RPMI8226 (cell line): Measurements from ENCODE around the gene SHISA5.
"Not testable (repeated sequence)": the region's sequence is repeated elsewhere in the genome, so short reads cannot be mapped to it uniquely, and the experiment has no call there.

ENCODE experiments used
- DNase-seq: peaks from one replicate; pipeline ENCODE4 v3.0.0-alpha.2; 2015

Gene SHISA5

GRCh38 chr3:48518638-48519276 is 14.8 kb upstream of the SHISA5 start:
- DNase-seq, result no peak

DNA sequence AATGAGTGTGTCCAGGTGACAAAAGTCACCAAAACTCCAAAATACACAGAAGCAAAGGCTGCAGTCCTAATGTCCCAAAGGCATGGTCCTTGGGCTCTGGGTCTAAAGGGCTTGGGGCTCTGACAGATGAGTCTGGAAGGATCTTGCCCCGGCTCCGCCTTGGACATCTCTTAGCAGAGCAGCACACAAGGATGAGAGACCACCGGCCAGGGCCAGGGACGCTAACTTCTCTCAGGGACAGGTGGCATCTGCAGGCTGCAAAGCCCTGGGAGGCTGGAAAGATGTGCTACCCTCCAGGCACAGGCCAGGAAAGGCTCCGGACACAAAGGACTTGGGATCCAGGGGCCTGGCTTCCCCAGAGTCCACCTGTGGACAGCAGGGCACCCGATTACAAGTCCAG is 14.1 kb upstream of the SHISA5 start:
- no peak for DNase-seq

- DNase-seq, result no peak
These were observed 12.6 kb upstream of the SHISA5 start for GRCh38 chr3:48516571-48516970.

- DNase-seq, result peak; percentile 49
These were observed 10.7 kb upstream of the SHISA5 start for GRCh38 chr3:48514431-48515227.

DNA sequence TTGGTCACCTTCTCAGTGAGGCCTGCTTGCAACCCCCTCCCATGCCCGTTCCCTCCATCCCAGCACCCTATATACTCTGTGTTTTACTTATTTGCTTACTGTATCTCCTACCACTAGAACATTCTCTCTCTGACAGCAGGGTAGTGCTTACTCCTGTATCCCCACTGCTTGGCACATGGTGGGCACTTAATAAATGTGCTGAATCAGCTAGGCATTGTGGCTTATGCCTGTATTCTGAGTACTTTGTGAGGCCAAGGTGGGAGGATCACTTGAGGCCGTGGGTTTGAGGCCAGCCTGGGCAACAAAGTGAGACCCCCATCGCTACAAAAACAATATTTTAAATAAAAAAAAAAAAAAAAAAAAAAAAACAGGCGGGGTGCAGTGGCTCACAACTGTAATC is 7.6 kb upstream of the SHISA5 start:
- no peak for DNase-seq

DNA sequence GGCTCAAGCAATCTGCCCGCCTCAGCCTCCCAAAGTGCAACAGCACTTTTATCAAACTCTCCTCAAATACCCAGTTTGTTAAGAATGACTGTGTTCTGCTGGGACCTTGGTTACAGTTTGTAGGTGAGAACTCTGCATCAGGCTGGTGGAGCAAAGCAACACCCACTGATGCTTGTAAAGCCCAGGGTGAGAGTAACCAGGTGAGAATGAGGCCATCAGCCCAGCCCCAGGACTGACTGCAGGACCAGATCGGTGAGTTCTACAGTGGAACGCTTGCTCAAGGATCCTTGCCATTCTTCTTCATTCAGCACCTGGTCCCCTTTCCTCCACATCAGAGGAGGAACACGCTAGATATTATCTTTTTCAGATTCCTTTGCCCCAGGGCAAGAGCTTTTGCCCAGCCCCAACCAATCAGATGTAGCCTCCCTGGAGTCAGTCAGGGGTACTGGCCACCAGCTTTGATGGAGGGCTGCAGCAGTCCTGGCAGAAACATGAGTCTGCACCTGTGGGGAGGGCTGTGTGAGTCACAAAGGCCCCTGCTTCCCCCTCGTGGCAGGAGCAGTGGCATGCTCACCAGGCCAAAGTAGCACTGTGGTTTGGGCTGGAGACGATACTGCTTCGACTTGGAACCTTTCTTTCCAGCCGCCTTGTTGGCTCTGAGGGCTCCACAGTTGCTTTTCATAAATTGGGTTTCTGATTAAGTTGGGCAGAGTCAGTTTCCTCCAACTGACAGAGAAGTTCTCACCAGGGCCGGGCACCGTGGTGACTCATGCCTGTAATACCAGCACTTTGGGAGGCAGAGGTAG is 3.5 kb upstream of the SHISA5 start:
- DNase-seq, result peak; percentile 86

GRCh38 chr3:48505968-48506504 is 2.1 kb upstream of the SHISA5 start:
- DNase-seq, result no peak

GRCh38 chr3:48505146-48505545 is 1.2 kb upstream of the SHISA5 start:
- DNase-seq, result no peak

DNA sequence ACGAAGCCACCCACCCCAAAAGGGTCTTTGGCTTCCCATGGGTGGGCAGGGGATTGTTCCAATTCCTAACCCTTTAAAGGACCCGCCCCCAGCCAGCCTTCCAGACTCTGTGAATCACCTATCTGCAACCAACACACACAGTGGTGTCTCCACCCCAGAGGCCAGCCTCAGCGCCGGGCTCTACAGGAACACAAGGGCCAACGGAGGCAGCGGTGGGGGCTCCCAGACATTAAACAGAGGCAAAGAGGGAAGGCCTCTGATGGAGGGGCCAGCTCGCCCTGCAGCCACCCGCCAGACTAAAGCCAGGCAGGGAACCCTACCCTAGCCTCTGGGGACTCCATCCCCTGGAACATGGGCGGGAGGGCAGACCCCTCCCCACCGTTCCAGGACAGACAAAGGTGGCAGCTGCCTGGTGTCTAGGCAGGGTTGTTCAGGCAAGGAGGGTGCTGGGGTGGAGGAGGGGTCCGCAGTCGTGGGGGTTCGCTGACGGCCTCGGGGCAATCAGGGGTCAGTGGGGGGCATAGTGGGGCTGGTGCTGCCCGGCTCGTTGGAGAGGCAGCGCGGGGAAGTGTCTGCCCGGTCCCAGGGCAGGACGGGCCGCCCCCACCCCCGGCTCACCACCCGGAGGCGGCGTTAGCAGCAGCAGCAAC is 448 bp downstream of the SHISA5 start:
- no peak for DNase-seq

DNA sequence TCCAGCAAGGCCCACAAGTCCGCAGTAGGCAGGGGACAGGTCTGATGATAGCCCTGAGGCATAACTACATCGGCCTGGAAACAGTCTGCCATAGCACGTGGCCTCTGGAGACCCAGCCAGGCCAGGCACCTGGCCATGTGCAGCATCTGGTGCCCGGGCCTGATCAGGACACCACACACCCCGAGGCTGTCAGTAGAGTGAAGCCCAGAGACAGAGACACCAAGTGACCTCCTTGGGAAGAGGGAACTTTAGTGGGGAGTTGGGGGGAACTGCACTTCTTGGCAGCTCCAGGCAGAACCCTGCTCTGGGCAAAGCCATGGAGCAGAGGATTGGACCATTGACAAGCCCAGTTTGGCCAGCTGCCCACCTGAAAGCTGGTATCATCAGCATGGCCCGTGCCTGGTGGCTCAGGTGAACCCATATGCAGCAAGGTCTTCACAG is 1.2 kb downstream of the SHISA5 start:
- DNase-seq, result no peak

GRCh38 chr3:48502121-48502520 is 1.9 kb downstream of the SHISA5 start:
- DNase-seq, result no peak

GRCh38 chr3:48501196-48501595 is 2.8 kb downstream of the SHISA5 start:
- DNase-seq, result peak; percentile 17

- DNase-seq, result no peak
These were observed 3.3 kb downstream of the SHISA5 start for GRCh38 chr3:48500656-48501055.

DNA sequence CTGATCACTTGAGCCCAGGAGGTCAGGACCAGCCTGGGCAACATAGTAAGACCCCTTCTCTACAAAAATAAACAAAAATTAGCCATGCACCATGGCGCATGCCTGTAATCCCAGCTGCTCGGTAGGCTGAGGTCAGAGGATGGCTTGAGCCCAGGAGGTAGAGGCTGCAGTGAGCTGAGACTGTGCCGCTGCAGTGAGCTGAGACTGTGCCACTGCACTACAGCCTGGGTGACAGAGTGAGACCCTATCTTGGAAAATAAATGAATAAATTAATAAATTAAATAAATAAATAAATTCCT is 10.8 kb downstream of the SHISA5 start:
- no peak for DNase-seq

DNA sequence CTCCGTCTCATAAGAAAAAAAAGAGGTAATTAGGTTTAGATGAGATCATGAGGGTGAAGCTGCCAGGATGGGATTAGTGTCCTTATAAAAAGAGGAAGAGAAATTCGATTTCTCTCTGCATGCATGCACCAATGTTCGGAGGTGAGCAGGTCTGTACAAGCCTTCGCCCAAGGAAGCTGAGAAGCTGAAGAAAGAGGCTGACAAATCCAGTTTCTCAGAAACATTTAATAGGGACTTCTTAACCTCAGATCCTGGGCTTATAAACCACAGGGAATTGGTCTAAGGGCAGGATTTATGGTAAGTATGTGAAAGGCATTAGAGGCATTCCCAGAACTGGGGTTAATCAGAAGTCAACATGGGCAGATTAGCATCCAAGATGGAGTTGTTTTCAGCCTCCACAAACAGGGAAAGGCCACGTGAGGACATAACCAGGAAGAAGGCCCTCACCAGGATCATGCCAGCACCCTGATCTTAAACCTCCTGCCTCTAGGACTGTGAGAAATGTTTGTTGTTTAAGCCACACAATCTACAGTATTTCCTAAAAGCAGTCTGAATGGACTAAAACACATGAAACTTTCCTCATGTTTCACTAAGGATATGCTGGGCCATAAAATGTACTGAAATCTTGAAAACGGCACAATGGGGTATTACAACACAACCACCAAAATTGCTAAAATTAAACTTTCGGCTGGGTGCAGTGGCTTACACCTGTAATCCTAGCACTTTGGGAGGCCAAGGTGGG is 11.3 kb downstream of the SHISA5 start:
- DNase-seq, result peak; percentile 32

- DNase-seq, result no peak
These were observed 17.0 kb downstream of the SHISA5 start for GRCh38 chr3:48486952-48487351.

DNA sequence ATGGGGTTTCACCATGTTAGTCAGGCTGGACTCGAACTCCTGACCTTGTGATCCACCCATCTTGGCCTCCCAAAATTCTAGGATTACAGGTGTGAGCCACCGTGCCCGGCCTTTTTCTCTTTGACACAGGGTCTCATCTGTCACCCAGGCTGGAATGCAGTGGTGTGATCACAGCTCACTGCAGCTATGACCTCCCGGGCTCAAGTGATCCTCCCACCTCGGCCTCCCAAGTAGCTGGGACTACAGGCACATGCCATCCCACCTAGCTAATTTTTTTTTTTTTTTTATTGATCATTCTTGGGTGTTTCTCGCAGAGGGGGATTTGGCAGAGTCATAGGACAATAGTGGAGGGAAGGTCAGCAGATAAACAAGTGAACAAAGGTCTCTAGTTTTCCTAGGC is 21.2 kb downstream of the SHISA5 start:
- DNase-seq, result not testable (repeated sequence)

GRCh38 chr3:48480891-48481290 is 23.1 kb downstream of the SHISA5 start:
- DNase-seq, result not testable (repeated sequence)

DNA sequence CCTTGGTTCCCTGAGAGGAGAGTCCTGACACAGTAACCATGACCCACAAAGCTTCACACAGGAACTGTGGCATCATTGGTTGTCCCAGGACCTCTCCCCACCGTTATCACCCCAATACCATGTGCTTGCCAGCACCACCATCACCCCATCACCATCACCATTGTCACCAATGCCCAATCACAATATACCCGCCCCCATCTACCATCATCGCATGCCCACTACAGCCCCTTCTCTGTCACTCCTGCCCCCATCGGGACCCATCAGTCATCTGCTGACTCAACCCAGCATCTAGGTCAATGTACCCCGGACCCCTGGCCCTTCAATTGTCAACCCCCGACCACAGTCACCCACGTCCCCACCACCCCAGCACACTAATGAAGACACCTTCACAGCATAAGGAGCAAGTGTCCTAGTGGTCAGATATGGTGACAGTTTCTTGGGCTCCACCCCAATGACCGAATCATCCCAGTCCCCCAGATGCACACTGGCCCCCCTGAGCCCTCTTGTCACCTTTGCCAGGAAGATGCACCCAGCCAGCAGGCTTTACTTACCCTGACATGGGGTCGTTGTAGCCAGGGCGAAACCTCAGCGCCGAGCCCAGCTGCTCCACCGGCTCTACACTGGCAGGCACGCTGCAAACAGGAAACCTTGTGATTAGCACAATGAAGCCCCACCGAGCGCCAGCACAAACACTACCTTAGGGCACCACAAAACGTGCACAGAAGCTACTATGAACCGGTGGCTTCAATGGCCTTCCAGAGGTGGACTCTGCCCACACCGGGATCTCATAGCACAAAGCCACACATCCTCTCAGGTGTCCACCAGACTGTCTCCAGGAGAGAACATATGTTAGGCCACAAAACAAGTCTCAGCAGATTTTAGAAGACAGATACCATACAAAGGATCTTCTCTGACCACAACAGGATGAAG is 25.1 kb downstream of the SHISA5 start:
- peak; percentile 27 for DNase-seq

- DNase-seq, result no peak
These were observed 25.9 kb downstream of the SHISA5 start for GRCh38 chr3:48477959-48478520.
